Effector memory CD8-positive, alpha-beta T cell (primary cell): Measurements from ENCODE around the gene CSRNP2.

Source experiments
- ATAC-seq: fragments of 150-1000 bp; cut with Tn5 transposase; replicated peaks from 2 replicates; pipeline ENCODE4 v1.10.0; 2021; ENCODE audit warnings: mild to moderate bottlenecking, moderate library complexity
- DNase-seq, 3 experiments: peaks; one replicate each; pipeline ENCODE4 v3.0.0; 2021
- H3K27ac Mint-ChIP-seq, 2 donors: one replicate each; pipeline ENCODE4 v1.8.0; 2022; ENCODE audit warnings: mild to moderate bottlenecking in 2 of 2, mixed read lengths in 2 of 2, moderate library complexity in 2 of 2
- H3K27me3 Mint-ChIP-seq, 2 donors: one replicate each; pipeline ENCODE4 v1.8.0; 2022; ENCODE audit warnings: mixed read lengths in 2 of 2
- H3K36me3 Mint-ChIP-seq: one replicate; pipeline ENCODE4 v1.8.0; 2022; ENCODE audit warnings: mild to moderate bottlenecking, moderate library complexity, mixed read lengths; ENCODE audit not compliant: insufficient read depth
- H3K4me1 Mint-ChIP-seq, 2 donors: one replicate each; pipeline ENCODE4 v1.8.0; 2022; ENCODE audit warnings: low read depth in 2 of 2, mixed read lengths in 2 of 2
- H3K4me3 Mint-ChIP-seq, 2 donors: one replicate each; pipeline ENCODE4 v1.8.0; 2022; ENCODE audit warnings: mild to moderate bottlenecking in 2 of 2, mixed read lengths in 2 of 2, moderate library complexity in 2 of 2
- H3K9me3 Mint-ChIP-seq, 2 donors: one replicate each; pipeline ENCODE4 v1.8.0; 2022; ENCODE audit warnings: mixed read lengths in 2 of 2

The CSRNP2 gene

GRCh38 chr12:51033457-51034089 is 49.8 kb downstream of the CSRNP2 start:
- ATAC-seq, result no peak

GRCh38 chr12:51033048-51033447 is 50.3 kb downstream of the CSRNP2 start:
- DNase-seq (no peak), ATAC-seq (no peak)
- Mint-ChIP-seq H3K4me1 (no peaks in the 10 kb centered on the region), H3K9me3 (no peaks in the 10 kb centered on the region), H3K27me3 (peaks cover 6 to 8% of the 10 kb centered on the region in 2 donors), H3K27ac (no peak overlapping the region), H3K4me3 (no peak overlapping the region), H3K36me3 (no peaks in the 10 kb centered on the region)

More at GRCh38 chr12:51033457-51034089, 49.8 kb downstream of the CSRNP2 start:
- no peak for DNase-seq
- Mint-ChIP-seq H3K9me3 (no peaks in the 10 kb centered on the region), H3K4me1 (no peaks in the 10 kb centered on the region), H3K4me3 (no peak overlapping the region), H3K27ac (no peak overlapping the region), H3K27me3 (peaks cover 5% of the 10 kb centered on the region in 2 donors), H3K36me3 (no peaks in the 10 kb centered on the region)

- Mint-ChIP-seq H3K9me3 (no peaks in the 10 kb centered on the region), H3K4me3 (no peak overlapping the region), H3K27me3 (peaks cover 6 to 8% of the 10 kb centered on the region in 2 donors), H3K4me1 (peaks cover 23 to 24% of the 10 kb centered on the region in 2 donors), H3K36me3 (peaks cover 9% of the 10 kb centered on the region), H3K27ac (no peak overlapping the region)
- no peak for DNase-seq
- no peak for ATAC-seq
Observed at GRCh38 chr12:51028813-51029150, 54.6 kb downstream of the CSRNP2 start.

DNA sequence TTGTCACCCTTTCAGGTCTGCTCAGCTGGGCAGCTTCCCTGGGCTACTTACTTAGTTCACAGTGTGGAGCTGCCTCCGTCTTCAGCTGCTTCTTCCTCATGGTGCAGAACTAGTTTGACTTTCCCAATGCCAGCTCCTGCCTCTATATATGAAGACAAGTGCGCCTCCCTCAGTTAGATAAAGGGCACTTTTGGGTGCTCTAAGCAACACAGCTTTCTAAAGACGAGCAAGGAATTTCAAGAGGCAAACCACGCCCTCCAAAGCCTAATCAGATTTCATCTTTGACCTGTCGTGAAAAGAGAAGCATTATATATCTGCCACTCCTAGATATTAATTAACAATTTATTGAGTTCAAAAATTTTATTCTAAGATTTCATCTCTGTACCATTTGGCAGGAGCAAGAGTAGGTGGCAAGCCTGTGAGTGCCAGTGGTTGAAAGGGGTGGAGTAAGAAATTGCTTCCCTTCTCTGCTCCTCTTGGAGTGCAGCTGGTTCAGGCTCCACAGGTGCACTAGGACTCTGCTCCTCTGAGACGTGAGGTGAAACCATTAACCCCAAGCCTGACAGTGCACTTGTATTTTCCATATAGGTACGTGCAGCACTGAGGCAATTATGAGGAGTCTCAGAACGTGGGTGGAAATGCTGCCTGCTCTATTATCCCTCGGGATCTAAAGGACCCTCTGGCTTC is 55.1 kb downstream of the CSRNP2 start:
- no peak for ATAC-seq
- no peak for DNase-seq
- peaks cover 26 to 29% of the 10 kb centered on the region in 2 donors for H3K4me1 Mint-ChIP-seq
- H3K36me3 Mint-ChIP-seq, result peaks cover 9% of the 10 kb centered on the region
- H3K9me3 Mint-ChIP-seq, result no peaks in the 10 kb centered on the region
- peaks cover 6 to 8% of the 10 kb centered on the region in 2 donors for H3K27me3 Mint-ChIP-seq
- no peak overlapping the region for H3K27ac Mint-ChIP-seq
- H3K4me3 Mint-ChIP-seq, result peak overlapping the region; percentile 17 to 20

GRCh38 chr12:51027342-51027835 is 56.0 kb downstream of the CSRNP2 start:
- H3K27me3 Mint-ChIP-seq, result peaks cover 6 to 8% of the 10 kb centered on the region in 2 donors
- H3K36me3 Mint-ChIP-seq, result peaks cover 9% of the 10 kb centered on the region
- DNase-seq, result no peak
- no peak overlapping the region for H3K27ac Mint-ChIP-seq
- peaks cover 26 to 33% of the 10 kb centered on the region in 2 donors for H3K4me1 Mint-ChIP-seq
- ATAC-seq, result no peak
- peak overlapping the region; percentile 33 to 64 for H3K4me3 Mint-ChIP-seq
- H3K9me3 Mint-ChIP-seq, result no peaks in the 10 kb centered on the region

GRCh38 chr12:51025836-51026638 is 57.4 kb downstream of the CSRNP2 start, which contains the start of gene SLC11A2:
SLC11A2 (minus strand) TSS chr12:51026384; CDS start chr12:51010728, 15,656 bp downstream.
- H3K9me3 Mint-ChIP-seq, result no peaks in the 10 kb centered on the region
- peak within 1 kb of the TSS; percentile 97 to 100 for H3K4me3 Mint-ChIP-seq
- H3K27me3 Mint-ChIP-seq, result peaks cover 6 to 8% of the 10 kb centered on the region in 2 donors
- peaks cover 9% of the 10 kb centered on the region for H3K36me3 Mint-ChIP-seq
- DNase-seq (peak; percentile 80 to 84 (median 83)), ATAC-seq (peak; percentile 92)
- H3K4me1 Mint-ChIP-seq, result peaks cover 35 to 41% of the 10 kb centered on the region in 2 donors
- peak within 1 kb of the TSS; percentile 96 for H3K27ac Mint-ChIP-seq

DNA sequence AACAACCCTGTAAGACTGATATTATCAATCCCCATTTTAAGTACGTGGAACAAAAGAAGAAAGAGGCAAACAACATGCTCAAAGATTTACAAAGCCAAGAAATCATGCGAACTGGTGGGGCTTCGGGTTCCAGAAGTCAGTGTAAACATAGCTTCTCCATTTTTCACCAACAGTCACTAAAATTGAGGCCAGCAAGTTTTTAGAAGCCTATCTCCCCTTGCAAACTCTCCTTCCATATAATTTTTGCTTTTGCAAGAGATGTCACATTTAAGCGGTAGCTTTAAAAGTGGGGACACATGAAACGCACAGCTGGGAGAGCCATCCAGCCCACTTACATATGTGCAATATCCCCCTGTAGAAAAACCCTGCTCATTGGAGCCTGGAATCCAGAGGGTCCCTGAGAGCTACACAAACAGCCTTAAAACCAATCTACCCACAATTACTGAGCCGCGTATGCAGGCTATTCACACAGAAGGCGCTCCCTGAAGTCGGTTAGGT is 58.0 kb downstream of the CSRNP2 start:
- Mint-ChIP-seq H3K9me3 (no peaks in the 10 kb centered on the region), H3K27ac (peak overlapping the region; percentile 96), H3K27me3 (peaks cover 6 to 8% of the 10 kb centered on the region in 2 donors), H3K4me1 (peaks cover 37 to 48% of the 10 kb centered on the region in 2 donors), H3K4me3 (peak overlapping the region; percentile 97 to 100), H3K36me3 (peaks cover 9% of the 10 kb centered on the region)
- no peak for ATAC-seq
- no peak for DNase-seq

DNA sequence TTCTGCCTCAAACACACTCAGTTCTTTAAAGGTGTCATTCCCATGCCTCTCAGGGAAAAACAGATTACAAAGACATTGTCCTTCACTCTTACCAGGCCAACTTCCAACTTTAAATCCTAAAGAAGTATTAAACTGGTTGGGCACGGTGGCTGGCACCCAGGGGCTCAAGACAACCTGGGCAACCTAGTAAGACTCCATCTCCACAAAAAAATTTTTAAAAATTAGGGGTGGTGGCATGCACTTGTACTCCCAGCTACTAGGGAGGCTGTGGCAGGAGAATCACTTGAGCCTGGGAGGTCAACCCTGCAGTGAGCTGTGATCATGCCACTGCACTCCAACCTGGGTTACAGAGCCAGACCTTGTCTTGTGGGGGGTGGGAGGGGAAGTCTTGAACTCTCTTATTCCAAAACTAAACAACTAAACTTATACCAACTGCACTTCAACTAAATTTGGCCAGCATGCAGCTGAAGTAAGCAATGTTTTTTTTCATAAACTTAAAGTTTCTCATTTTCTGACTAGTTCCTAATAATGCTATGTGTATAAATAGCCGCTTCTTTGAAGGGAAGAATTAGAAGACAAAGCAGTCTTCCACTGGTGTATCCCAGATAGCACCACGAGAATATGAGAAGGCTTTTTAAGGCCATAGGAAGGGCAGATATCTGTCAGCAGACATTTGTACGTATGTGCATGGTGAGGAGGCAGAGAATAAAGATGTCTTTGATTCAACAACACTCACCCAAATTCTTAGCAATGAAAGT is 59.6 kb downstream of the CSRNP2 start:
- Mint-ChIP-seq H3K27me3 (peaks cover 3 to 6% of the 10 kb centered on the region in 2 donors), H3K36me3 (peaks cover 10% of the 10 kb centered on the region), H3K27ac (peak overlapping the region; percentile 96), H3K4me1 (peaks cover 37 to 49% of the 10 kb centered on the region in 2 donors), H3K9me3 (no peaks in the 10 kb centered on the region), H3K4me3 (peak overlapping the region; percentile 97 to 100)
- DNase-seq (no peak), ATAC-seq (no peak)

DNA sequence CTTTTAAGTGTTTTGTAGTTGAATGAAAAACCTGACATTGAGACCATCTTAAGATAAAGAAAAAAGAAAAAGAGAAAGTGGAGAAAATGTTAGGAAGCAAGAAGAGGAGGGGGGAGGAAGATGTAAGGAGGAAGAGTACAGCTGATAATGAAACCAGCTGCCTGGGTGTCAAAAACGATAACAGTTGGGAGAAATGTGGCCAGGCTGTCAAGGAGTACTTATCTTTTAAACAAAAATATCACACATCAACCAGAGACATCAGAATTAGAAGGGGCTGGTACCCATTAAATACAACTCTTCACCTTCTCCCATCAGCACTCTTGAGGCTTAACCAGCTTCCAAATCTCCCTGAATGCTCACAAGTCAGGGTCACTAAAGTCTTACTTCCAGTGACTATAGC is 61.7 kb downstream of the CSRNP2 start:
- no peaks in the 10 kb centered on the region for H3K27me3 Mint-ChIP-seq
- H3K27ac Mint-ChIP-seq, result peak overlapping the region; percentile 24 to 76
- H3K36me3 Mint-ChIP-seq, result peaks cover 21% of the 10 kb centered on the region
- no peaks in the 10 kb centered on the region for H3K9me3 Mint-ChIP-seq
- no peak for DNase-seq
- ATAC-seq, result no peak
- peak overlapping the region; percentile 19 to 22 for H3K4me3 Mint-ChIP-seq
- peaks cover 36 to 52% of the 10 kb centered on the region in 2 donors for H3K4me1 Mint-ChIP-seq

GRCh38 chr12:51020448-51021182 is 62.8 kb downstream of the CSRNP2 start:
- Mint-ChIP-seq H3K4me3 (no peak overlapping the region), H3K4me1 (peaks cover 31 to 46% of the 10 kb centered on the region in 2 donors), H3K27me3 (no peaks in the 10 kb centered on the region), H3K27ac (peak overlapping the region in 1 of 2 donors; percentile 28), H3K36me3 (peaks cover 21% of the 10 kb centered on the region), H3K9me3 (no peaks in the 10 kb centered on the region)
- no peak for ATAC-seq
- no peak for DNase-seq

DNA sequence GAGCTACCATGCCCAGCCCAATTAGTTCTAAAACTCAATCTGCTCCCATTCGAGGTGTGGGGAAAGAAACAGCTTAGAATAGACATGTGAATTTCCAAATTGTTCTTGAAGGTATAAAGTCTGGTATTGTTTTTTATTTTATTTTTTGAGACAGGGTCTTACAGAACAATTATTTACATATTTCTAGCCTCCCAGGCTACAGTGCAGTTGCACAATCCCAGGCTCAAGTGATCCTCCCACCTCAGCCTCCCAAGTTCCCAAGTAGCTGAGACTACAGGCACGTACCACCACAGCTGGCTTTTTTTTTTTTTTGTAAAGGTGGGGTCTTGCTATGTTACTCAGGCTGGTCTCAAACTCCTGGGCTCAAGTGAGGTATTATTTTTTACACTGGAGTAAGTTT is 63.5 kb downstream of the CSRNP2 start:
- DNase-seq (no peak), ATAC-seq (no peak)
- Mint-ChIP-seq H3K4me1 (peaks cover 25 to 39% of the 10 kb centered on the region in 2 donors), H3K27me3 (no peaks in the 10 kb centered on the region), H3K4me3 (no peak overlapping the region), H3K36me3 (peaks cover 21% of the 10 kb centered on the region), H3K27ac (peak overlapping the region in 1 of 2 donors; percentile 28), H3K9me3 (no peaks in the 10 kb centered on the region)

- Mint-ChIP-seq H3K4me1 (peaks cover 15 to 30% of the 10 kb centered on the region in 2 donors), H3K9me3 (no peaks in the 10 kb centered on the region), H3K27ac (peak overlapping the region in 1 of 2 donors; percentile 25), H3K36me3 (peaks cover 17% of the 10 kb centered on the region), H3K27me3 (no peaks in the 10 kb centered on the region), H3K4me3 (no peak overlapping the region)
- DNase-seq, result no peak
- no peak for ATAC-seq
Observed at GRCh38 chr12:51018956-51019355, 64.4 kb downstream of the CSRNP2 start.
